HT-29 (cell line): Measurements from ENCODE around the gene SAXO1. TPM values are rescaled to one million over a fixed set of nuclear protein-coding genes. Genes with fewer than 3 reads are reported as not detected.

Source experiments
- DNase-seq: peaks from one replicate; pipeline ENCODE4 v3.0.0-alpha.2; 2015; ENCODE audit warnings: low spot score
- small RNA-seq: library from RNA; depleted of rRNA; stranded (forward); fragments of <200 nt; gene quantifications from one replicate; pipeline ENCODE3, GENCODE V24; 2014
- total RNA-seq: library from RNA; depleted of rRNA; stranded (reverse); fragments of >200 nt; shearing (Covaris generic); gene quantifications from 2 replicates; pipeline ENCODE4 v1.2.3, GENCODE V29; 2014; rRNA removed

Gene SAXO1
- total RNA-seq, 1 experiment from 2014 or later: not detected

GRCh38 chr9:18877984-18878383, 155.0 kb downstream of the SAXO1 start:
- DNase-seq: no peak

Small RNA genes lying within 50 kb of the gene (small RNA-seq; reads per million reads assigned to genes)
- gene RNU6-264P: not detected
- gene SCARNA8: 9.1 reads per million, percentile 87 among the genes with 10 or more reads in this experiment

Other genes with a start within 250 kb of the SAXO1 start
- gene RRAGA, start 16.2 kb upstream of the SAXO1 start, total RNA-seq: 16.9 and 23.1 TPM in 2 replicates
- gene HAUS6, start 69.7 kb upstream of the SAXO1 start, total RNA-seq: 9.8 and 9.9 TPM in 2 replicates
- 7.2 and 8.9 TPM in 2 replicates for gene PLIN2, start 94.3 kb upstream of the SAXO1 start, total RNA-seq
- 28.1 and 40.2 TPM in 2 replicates for gene DENND4C, start 197.5 kb upstream of the SAXO1 start, total RNA-seq